ENCODE measurements around the gene TRPV3. TPM values are rescaled to one million over a fixed set of nuclear protein-coding genes. Genes with fewer than 3 reads are reported as not detected.

Gene TRPV3
- polyA plus RNA-seq, 1 donor (not counting 4 experiments of a cell fraction or from before 2014, with no cell fraction given) = 9.4 TPM

GRCh38 chr17:3585826-3586225 lies 28.2 kb upstream of the TRPV3 start:
- Histone ChIP-seq H4K20me1 (ENCODE audit: control insufficient read depth, extremely low read depth, insufficient read depth, low read length) (no peaks in the 10 kb centered on the region), H3K27ac (ENCODE audit: control insufficient read depth, insufficient read depth, low read length) (no peak overlapping the region), H3K36me3 (ENCODE audit: control insufficient read depth in 2 of 2, extremely low read depth in 1 of 2, insufficient read depth in 2 of 2, low read length in 2 of 2) (peaks cover 4 to 12% of the 10 kb centered on the region in 2 experiments), H3K9me3 (ENCODE audit: control insufficient read depth, low read depth, low read length) (no peaks in the 10 kb centered on the region), H3K4me3 (ENCODE audit: control insufficient read depth in 2 of 3, extremely low read depth in 1 of 3, insufficient read depth in 2 of 3, low read depth in 1 of 3, low read length in 3 of 3) (no peak overlapping the region), H3K79me2 (ENCODE audit: control insufficient read depth, insufficient read depth, low read length) (no peaks in the 10 kb centered on the region), H2AFZ (ENCODE audit: control insufficient read depth, low read length) (no peak overlapping the region), H3K4me1 (ENCODE audit: control insufficient read depth, extremely low read depth, insufficient read depth, low read length) (peaks cover 6% of the 10 kb centered on the region), H3K9ac (ENCODE audit: control insufficient read depth, extremely low read depth, insufficient read depth, low read length) (no peak overlapping the region), H3K4me2 (ENCODE audit: control insufficient read depth, extremely low read depth, insufficient read depth, low read depth, low read length) (no peak overlapping the region), H3K27me3 (ENCODE audit: control insufficient read depth, extremely low read depth, insufficient read depth, low read length) (no peaks in the 10 kb centered on the region), H3K9me1 (ENCODE audit: control insufficient read depth, extremely low read depth, insufficient read depth, low read length) (no peaks in the 10 kb centered on the region)
- DNase-seq (ENCODE audit: low read depth, low spot score) (no peak), FAIRE-seq (no peak)
- dilution Hi-C loops (cut with MboI; ENCODE audit: extremely low pct_ligation_motif_present, low sequenced_read_pairs) = no loop called here
- TF ChIP-seq EZH2 (IDR thresholded peaks at IDR 0.05; ENCODE audit: low read length) (no peak), CTCF (optimal IDR thresholded peaks at IDR 0.05 in 1 of 3, IDR thresholded peaks at IDR 0.05 in 1 of 3, conservative IDR thresholded peaks at IDR 0.05 in 1 of 3; ENCODE audit: extremely low read depth in 1 of 3, insufficient read depth in 2 of 3, low read length in 3 of 3) (no peak)

GRCh38 chr17:3583456-3583855 lies 25.8 kb upstream of the TRPV3 start:
- dilution Hi-C loops (cut with MboI; ENCODE audit: extremely low pct_ligation_motif_present, low sequenced_read_pairs) = no loop called here
- H3K36me3 ChIP-seq (ENCODE audit: control insufficient read depth in 2 of 2, extremely low read depth in 1 of 2, insufficient read depth in 2 of 2, low read length in 2 of 2) = peaks cover 4 to 14% of the 10 kb centered on the region in 2 experiments
- no peaks in the 10 kb centered on the region for H3K27me3 ChIP-seq (ENCODE audit: control insufficient read depth, extremely low read depth, insufficient read depth, low read length)

More at GRCh38 chr17:3583456-3583855, 25.8 kb upstream of the TRPV3 start:
- no peaks in the 10 kb centered on the region for H3K79me2 ChIP-seq (ENCODE audit: control insufficient read depth, insufficient read depth, low read length)
- DNase-seq (ENCODE audit: low read depth, low spot score) (no peak), FAIRE-seq (no peak)
- no peak overlapping the region for H3K9ac ChIP-seq (ENCODE audit: control insufficient read depth, extremely low read depth, insufficient read depth, low read length)
- no peak overlapping the region for H3K4me2 ChIP-seq (ENCODE audit: control insufficient read depth, extremely low read depth, insufficient read depth, low read depth, low read length)
- peaks cover 6% of the 10 kb centered on the region for H3K4me1 ChIP-seq (ENCODE audit: control insufficient read depth, extremely low read depth, insufficient read depth, low read length)
- no peaks in the 10 kb centered on the region for H3K9me1 ChIP-seq (ENCODE audit: control insufficient read depth, extremely low read depth, insufficient read depth, low read length)
- H2AFZ ChIP-seq (ENCODE audit: control insufficient read depth, low read length) = no peak overlapping the region
- H3K27ac ChIP-seq (ENCODE audit: control insufficient read depth, insufficient read depth, low read length) = no peak overlapping the region
- no peak for TF ChIP-seq CTCF (optimal IDR thresholded peaks at IDR 0.05 in 1 of 3, IDR thresholded peaks at IDR 0.05 in 1 of 3, conservative IDR thresholded peaks at IDR 0.05 in 1 of 3; ENCODE audit: extremely low read depth in 1 of 3, insufficient read depth in 2 of 3, low read length in 3 of 3)
- TF ChIP-seq EZH2 (IDR thresholded peaks at IDR 0.05; ENCODE audit: low read length) = no peak
- H4K20me1 ChIP-seq (ENCODE audit: control insufficient read depth, extremely low read depth, insufficient read depth, low read length) = no peaks in the 10 kb centered on the region
- H3K9me3 ChIP-seq (ENCODE audit: control insufficient read depth, low read depth, low read length) = no peaks in the 10 kb centered on the region
- no peak overlapping the region for H3K4me3 ChIP-seq (ENCODE audit: control insufficient read depth in 2 of 3, extremely low read depth in 1 of 3, insufficient read depth in 2 of 3, low read depth in 1 of 3, low read length in 3 of 3)

All from keratinocyte (primary cell).